GM21717 (cell line): Measurements from ENCODE around the gene NDUFS1.

ENCODE experiments used
- ATAC-seq: cut with Tn5 transposase; IDR thresholded peaks from one replicate; pipeline ENCODE4 v1.9.1; 2021; ENCODE audit warnings: mild to moderate bottlenecking, moderate library complexity; ENCODE audit not compliant: unreplicated experiment

NDUFS1 gene

GRCh38 chr2:206069417-206069816, 89.8 kb downstream of the NDUFS1 start:
- no peak for ATAC-seq

DNA sequence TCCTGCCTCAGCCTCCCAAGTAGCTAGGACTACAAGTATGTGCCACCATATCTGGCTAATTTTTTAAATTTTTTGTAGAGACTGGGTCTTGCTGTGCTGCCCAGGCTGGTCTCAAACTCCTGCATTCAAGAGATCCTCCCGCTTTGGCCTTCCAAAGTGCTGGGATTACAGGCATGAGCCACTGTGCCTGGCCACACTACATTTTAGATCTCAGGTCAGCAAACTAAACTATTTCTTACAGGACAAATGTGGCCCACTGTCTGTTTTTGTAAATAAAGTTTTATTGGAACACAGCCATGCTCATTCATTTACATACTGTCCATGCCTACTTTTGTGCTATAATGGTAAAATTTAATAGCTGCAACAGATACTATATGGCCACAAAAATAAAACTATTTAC, 91.0 kb downstream of the NDUFS1 start:
- ATAC-seq, result no peak
